Breast epithelium (tissue), 3 donors: ENCODE results near the gene AOPEP.

Experiments
- POLR2A ChIP-seq: fragments of 450-650 bp; IDR thresholded peaks from one replicate; pipeline ENCODE4 v1.6.1; 2016; ENCODE audit warnings: antibody characterized with exemption, mild to moderate bottlenecking, moderate library complexity
- POLR2AphosphoS5 ChIP-seq, 3 donors: sonication (generic); formaldehyde crosslinking; IDR thresholded peaks; one replicate each; pipeline ENCODE4 v1.6.1; 2017; ENCODE audit warnings: antibody characterized with exemption in 3 of 3
- TF ChIP-seq, protein P1 (sequence below), 3 donors: fragments of 450-650 bp; IDR thresholded peaks; one replicate each; pipeline ENCODE4 v1.5.1; 2016 to 2017; ENCODE audit warnings: antibody characterized with exemption in 3 of 3, mild to moderate bottlenecking in 3 of 3, moderate library complexity in 3 of 3

- TF ChIP-seq, protein P1, sequence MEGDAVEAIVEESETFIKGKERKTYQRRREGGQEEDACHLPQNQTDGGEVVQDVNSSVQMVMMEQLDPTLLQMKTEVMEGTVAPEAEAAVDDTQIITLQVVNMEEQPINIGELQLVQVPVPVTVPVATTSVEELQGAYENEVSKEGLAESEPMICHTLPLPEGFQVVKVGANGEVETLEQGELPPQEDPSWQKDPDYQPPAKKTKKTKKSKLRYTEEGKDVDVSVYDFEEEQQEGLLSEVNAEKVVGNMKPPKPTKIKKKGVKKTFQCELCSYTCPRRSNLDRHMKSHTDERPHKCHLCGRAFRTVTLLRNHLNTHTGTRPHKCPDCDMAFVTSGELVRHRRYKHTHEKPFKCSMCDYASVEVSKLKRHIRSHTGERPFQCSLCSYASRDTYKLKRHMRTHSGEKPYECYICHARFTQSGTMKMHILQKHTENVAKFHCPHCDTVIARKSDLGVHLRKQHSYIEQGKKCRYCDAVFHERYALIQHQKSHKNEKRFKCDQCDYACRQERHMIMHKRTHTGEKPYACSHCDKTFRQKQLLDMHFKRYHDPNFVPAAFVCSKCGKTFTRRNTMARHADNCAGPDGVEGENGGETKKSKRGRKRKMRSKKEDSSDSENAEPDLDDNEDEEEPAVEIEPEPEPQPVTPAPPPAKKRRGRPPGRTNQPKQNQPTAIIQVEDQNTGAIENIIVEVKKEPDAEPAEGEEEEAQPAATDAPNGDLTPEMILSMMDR (IDR thresholded peaks at IDR 0.05): no peak
- TF ChIP-seq POLR2AphosphoS5 (IDR thresholded peaks at IDR 0.05) (no peak), POLR2A (no peak)
These were observed 193.0 kb downstream of the AOPEP start for GRCh38 chr9:94919376-94920098.
